ENCODE data around the gene PLCH2. TPM values are rescaled to one million over a fixed set of nuclear protein-coding genes. Genes with fewer than 3 reads are reported as not detected.

The PLCH2 gene
- total RNA-seq, 2 experiments from 2014 or later: 1.4 to 2.2 TPM

DNA sequence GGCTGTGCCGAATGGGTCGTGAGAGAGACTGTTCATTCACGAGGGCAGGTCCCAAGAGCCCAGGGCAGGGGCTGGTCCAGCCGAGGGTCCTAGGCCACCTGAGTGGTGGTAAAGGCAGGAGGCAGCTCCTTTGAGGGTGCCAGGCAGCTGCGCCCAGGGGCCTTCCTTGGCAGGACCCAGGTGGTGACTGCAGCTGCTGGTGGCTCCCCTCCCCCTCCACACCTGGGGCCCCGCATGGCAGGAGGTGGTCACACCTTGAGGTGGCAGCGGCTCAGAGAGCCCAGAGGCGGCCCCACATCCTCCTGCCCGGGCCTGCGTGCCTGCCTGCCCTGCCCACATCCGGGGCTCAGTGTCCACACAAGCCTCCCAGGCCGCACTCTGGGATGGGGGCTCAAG, 9.8 kb upstream of the PLCH2 start:
- Histone ChIP-seq H3K4me2 (ENCODE audit: low read length) (no peak overlapping the region), H3K4me3 (ENCODE audit: low read depth, low read length, poor library complexity, severe bottlenecking) (no peak overlapping the region), H3K4me1 (ENCODE audit: insufficient read depth, low read length, poor library complexity, severe bottlenecking) (no peaks in the 10 kb centered on the region), H3K79me2 (ENCODE audit: insufficient read depth, low read depth, low read length) (no peaks in the 10 kb centered on the region), H3K36me3 (ENCODE audit: insufficient read depth, low read length) (no peaks in the 10 kb centered on the region), H2AFZ (ENCODE audit: low read length) (no peak overlapping the region), H3K9me3 (ENCODE audit: low read length) (no peaks in the 10 kb centered on the region), H4K20me1 (ENCODE audit: insufficient read depth, low read length) (no peaks in the 10 kb centered on the region), H3K27ac (ENCODE audit: low read depth, low read length, poor library complexity, severe bottlenecking) (no peak overlapping the region), H3K9me2 (ENCODE audit: insufficient read depth, low read length) (no peaks in the 10 kb centered on the region)
- TF ChIP-seq EZH2phosphoT487 (IDR thresholded peaks at IDR 0.05; ENCODE audit: borderline replicate concordance, low read depth, low read length): no peak
- TF ChIP-seq, protein P1, sequence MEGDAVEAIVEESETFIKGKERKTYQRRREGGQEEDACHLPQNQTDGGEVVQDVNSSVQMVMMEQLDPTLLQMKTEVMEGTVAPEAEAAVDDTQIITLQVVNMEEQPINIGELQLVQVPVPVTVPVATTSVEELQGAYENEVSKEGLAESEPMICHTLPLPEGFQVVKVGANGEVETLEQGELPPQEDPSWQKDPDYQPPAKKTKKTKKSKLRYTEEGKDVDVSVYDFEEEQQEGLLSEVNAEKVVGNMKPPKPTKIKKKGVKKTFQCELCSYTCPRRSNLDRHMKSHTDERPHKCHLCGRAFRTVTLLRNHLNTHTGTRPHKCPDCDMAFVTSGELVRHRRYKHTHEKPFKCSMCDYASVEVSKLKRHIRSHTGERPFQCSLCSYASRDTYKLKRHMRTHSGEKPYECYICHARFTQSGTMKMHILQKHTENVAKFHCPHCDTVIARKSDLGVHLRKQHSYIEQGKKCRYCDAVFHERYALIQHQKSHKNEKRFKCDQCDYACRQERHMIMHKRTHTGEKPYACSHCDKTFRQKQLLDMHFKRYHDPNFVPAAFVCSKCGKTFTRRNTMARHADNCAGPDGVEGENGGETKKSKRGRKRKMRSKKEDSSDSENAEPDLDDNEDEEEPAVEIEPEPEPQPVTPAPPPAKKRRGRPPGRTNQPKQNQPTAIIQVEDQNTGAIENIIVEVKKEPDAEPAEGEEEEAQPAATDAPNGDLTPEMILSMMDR (conservative IDR thresholded peaks at IDR 0.05; ENCODE audit: low read length): no peak
- intact Hi-C loops (cut with micrococcal nuclease; ENCODE audit: unreplicated experiment): loop anchor here (2.0 kb wide), 1 partner anchor 29 kb away; no protein-coding TSS in a partner anchor
- no TSS peak for BruUV-seq (replicated peaks)
- CTCF ChIA-PET (ENCODE audit: unreplicated experiment): no interaction called here
- DNase-seq (ENCODE audit: low spot score): no peak
- POLR2A ChIA-PET: no interaction called here

DNA sequence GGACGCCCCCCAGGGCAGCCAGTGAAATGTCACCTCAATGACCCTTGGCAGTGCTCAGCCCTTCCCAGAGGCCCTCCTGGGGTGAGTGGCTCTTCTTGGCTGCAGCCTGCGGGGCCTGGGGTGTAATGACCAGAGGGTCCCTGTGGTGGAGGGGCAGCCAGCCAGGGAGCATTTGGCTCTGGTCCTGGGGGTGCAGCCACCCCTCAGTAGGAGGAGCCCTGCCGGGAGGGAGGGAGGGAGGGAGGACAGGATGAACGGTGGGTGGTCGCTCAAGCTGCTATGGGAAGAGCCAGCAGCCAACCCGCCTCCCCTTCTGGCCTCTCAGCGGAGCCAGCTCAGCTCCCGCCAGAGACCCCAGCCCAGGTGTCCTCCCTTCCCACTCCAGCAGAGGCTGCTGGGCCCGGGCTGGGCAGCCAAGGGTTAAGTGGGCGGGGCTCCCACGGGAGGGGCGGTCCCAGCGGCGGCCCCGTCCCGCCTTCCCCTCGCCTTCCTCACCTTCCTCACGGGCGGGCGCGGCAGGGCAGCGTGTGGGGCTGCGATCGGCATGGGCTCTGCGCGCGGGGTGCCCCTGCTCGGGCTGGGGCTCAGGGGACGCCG, 9.0 kb upstream of the PLCH2 start:
- Histone ChIP-seq H3K4me1 (ENCODE audit: insufficient read depth, low read length, poor library complexity, severe bottlenecking) (no peaks in the 10 kb centered on the region), H3K4me3 (ENCODE audit: low read depth, low read length, poor library complexity, severe bottlenecking) (no peak overlapping the region), H3K79me2 (ENCODE audit: insufficient read depth, low read depth, low read length) (no peaks in the 10 kb centered on the region), H2AFZ (ENCODE audit: low read length) (no peak overlapping the region), H3K36me3 (ENCODE audit: insufficient read depth, low read length) (no peaks in the 10 kb centered on the region), H3K9me3 (ENCODE audit: low read length) (no peaks in the 10 kb centered on the region), H3K4me2 (ENCODE audit: low read length) (peak overlapping the region; percentile 6; the same call in 1 of the 2 replicates), H4K20me1 (ENCODE audit: insufficient read depth, low read length) (no peaks in the 10 kb centered on the region), H3K27ac (ENCODE audit: low read depth, low read length, poor library complexity, severe bottlenecking) (no peak overlapping the region), H3K9me2 (ENCODE audit: insufficient read depth, low read length) (no peaks in the 10 kb centered on the region)
- DNase-seq (ENCODE audit: low spot score): peak; percentile 45
- intact Hi-C loops (cut with micrococcal nuclease; ENCODE audit: unreplicated experiment): loop anchor here (2.0 kb wide), 1 partner anchor 28 kb away; no protein-coding TSS in a partner anchor
- TF ChIP-seq, protein P1 (conservative IDR thresholded peaks at IDR 0.05; ENCODE audit: low read length): no peak
- TF ChIP-seq EZH2phosphoT487 (IDR thresholded peaks at IDR 0.05; ENCODE audit: borderline replicate concordance, low read depth, low read length): no peak
- BruUV-seq (replicated peaks): no TSS peak
- ChIA-PET POLR2A (no interaction called here), CTCF (ENCODE audit: unreplicated experiment) (no interaction called here)

DNA sequence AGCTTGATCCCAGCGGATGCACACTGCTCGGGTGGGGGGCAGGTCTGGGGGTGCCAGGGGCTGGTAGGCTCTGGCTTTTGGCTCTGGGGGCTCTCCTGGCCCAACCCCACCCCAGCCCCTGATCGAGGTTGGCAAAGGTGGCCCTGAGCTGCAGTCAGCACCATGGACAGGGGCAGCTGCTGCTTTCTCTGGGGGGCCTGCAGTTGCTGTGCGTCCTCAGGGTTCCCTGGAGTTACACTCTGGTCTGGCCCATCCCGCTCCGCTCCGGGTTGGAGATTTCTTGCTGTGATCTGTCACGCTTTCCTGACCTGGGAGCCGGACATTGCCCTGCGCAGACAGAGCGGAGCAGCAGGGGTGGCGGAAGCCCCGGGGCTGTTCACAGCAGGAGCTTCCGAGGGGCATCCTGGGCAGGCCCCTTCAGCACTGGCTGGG, 8.0 kb upstream of the PLCH2 start:
- Histone ChIP-seq H3K27ac (ENCODE audit: low read depth, low read length, poor library complexity, severe bottlenecking) (no peak overlapping the region), H3K4me3 (ENCODE audit: low read depth, low read length, poor library complexity, severe bottlenecking) (no peak overlapping the region), H4K20me1 (ENCODE audit: insufficient read depth, low read length) (no peaks in the 10 kb centered on the region), H3K4me2 (ENCODE audit: low read length) (no peak overlapping the region), H2AFZ (ENCODE audit: low read length) (no peak overlapping the region), H3K36me3 (ENCODE audit: insufficient read depth, low read length) (no peaks in the 10 kb centered on the region), H3K79me2 (ENCODE audit: insufficient read depth, low read depth, low read length) (no peaks in the 10 kb centered on the region), H3K9me2 (ENCODE audit: insufficient read depth, low read length) (no peaks in the 10 kb centered on the region), H3K9me3 (ENCODE audit: low read length) (no peaks in the 10 kb centered on the region), H3K4me1 (ENCODE audit: insufficient read depth, low read length, poor library complexity, severe bottlenecking) (no peaks in the 10 kb centered on the region)
- intact Hi-C loops (cut with micrococcal nuclease; ENCODE audit: unreplicated experiment): no loop called here
- TF ChIP-seq EZH2phosphoT487 (IDR thresholded peaks at IDR 0.05; ENCODE audit: borderline replicate concordance, low read depth, low read length): no peak
- TF ChIP-seq, protein P1 (conservative IDR thresholded peaks at IDR 0.05; ENCODE audit: low read length): no peak
- POLR2A ChIA-PET: no interaction called here
- CTCF ChIA-PET (ENCODE audit: unreplicated experiment): no interaction called here
- no TSS peak for BruUV-seq (replicated peaks)
- DNase-seq (ENCODE audit: low spot score): peak; percentile 33
